ENCODE results near the gene TPP1. TPM values are rescaled to one million over a fixed set of nuclear protein-coding genes. Genes with fewer than 3 reads are reported as not detected.

The TPP1 gene
- total RNA-seq, 1 experiment from 2014 or later: 61.7 TPM

DNA sequence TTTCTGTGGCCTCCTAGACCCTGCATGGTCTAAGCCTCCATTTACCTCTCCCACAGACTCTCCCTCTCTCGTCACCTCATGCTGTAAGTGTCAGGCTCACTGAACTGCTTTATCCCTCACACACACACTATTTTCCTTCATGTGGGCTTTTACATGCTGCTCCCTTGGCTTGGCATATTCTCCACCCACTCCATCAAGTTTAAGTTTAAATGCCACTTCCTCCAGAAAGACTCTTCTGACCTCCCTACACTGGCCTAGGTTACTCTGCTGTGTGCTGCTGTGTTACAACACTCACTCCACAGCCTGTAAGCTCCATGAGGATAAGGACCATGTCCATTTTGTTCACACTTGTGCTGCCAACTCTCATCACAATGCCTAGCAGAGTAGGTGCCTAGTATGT, 33.9 kb upstream of the TPP1 start:
- no peak overlapping the region for H3K4me3 Mint-ChIP-seq (ENCODE audit: unreplicated experiment)
- H3K27ac Mint-ChIP-seq (ENCODE audit: unreplicated experiment): no peak overlapping the region
- peaks cover 8% of the 10 kb centered on the region; the same call in 1 of the 2 replicates for H3K4me1 ChIP-seq
- peaks cover 12% of the 10 kb centered on the region for H3K27me3 Mint-ChIP-seq (ENCODE audit: insufficient read depth, unreplicated experiment)
- H3K9me3 Mint-ChIP-seq (ENCODE audit: unreplicated experiment): no peaks in the 10 kb centered on the region
- H3K36me3 ChIP-seq (ENCODE audit: control insufficient read depth, insufficient read depth, low read length): no peaks in the 10 kb centered on the region
- BruUV-seq (replicated peaks): no TSS peak
- DNase-seq: no peak
- no peaks in the 10 kb centered on the region for H3K9me3 ChIP-seq
- H3K27me3 ChIP-seq (replicated peaks; ENCODE audit: control insufficient read depth, insufficient read depth, low read length): peaks cover 1% of the 10 kb centered on the region; the same call in 1 of the 2 replicates
- intact Hi-C loops (cut with micrococcal nuclease; ENCODE audit: unreplicated experiment): no loop called here
- ChIA-PET CTCF (no interaction called here), POLR2A (no interaction called here)
- TF ChIP-seq, protein P1, sequence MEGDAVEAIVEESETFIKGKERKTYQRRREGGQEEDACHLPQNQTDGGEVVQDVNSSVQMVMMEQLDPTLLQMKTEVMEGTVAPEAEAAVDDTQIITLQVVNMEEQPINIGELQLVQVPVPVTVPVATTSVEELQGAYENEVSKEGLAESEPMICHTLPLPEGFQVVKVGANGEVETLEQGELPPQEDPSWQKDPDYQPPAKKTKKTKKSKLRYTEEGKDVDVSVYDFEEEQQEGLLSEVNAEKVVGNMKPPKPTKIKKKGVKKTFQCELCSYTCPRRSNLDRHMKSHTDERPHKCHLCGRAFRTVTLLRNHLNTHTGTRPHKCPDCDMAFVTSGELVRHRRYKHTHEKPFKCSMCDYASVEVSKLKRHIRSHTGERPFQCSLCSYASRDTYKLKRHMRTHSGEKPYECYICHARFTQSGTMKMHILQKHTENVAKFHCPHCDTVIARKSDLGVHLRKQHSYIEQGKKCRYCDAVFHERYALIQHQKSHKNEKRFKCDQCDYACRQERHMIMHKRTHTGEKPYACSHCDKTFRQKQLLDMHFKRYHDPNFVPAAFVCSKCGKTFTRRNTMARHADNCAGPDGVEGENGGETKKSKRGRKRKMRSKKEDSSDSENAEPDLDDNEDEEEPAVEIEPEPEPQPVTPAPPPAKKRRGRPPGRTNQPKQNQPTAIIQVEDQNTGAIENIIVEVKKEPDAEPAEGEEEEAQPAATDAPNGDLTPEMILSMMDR (IDR thresholded peaks at IDR 0.05; ENCODE audit: insufficient read depth in 1 of 2, low read depth in 1 of 2, low read length in 1 of 2, severe bottlenecking in 1 of 2, unreplicated experiment in 1 of 2): no peak
- no peaks in the 10 kb centered on the region for H3K4me1 Mint-ChIP-seq (ENCODE audit: low read depth, unreplicated experiment)
- H3K4me3 ChIP-seq (ENCODE audit: low read depth, low read length): no peak overlapping the region
- H3K36me3 Mint-ChIP-seq (ENCODE audit: insufficient read depth, unreplicated experiment): no peaks in the 10 kb centered on the region

DNA sequence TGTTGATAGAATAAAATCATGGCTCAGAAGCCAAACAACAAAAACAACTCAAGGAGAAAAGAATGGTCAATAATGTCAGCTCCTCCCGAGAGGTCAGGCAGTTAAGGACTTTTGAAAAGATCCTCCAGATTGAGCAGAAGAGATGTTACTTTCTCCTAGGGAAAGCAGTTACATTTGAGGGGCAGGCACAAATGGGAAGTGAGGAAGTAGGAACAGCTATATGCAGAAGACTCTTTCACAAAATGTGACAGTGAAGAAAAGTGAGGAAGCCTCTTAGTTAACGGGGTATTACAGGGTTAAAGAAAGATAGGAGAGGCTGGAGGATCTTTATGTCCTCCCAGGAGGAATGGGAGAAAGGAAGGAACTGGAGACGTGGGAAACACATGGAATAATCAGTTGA, 33.0 kb upstream of the TPP1 start:
- BruUV-seq (replicated peaks): no TSS peak
- intact Hi-C loops (cut with micrococcal nuclease; ENCODE audit: unreplicated experiment): no loop called here
- H3K27me3 Mint-ChIP-seq (ENCODE audit: insufficient read depth, unreplicated experiment): peaks cover 12% of the 10 kb centered on the region
- Histone ChIP-seq H3K4me1 (peaks cover 8% of the 10 kb centered on the region; the same call in 1 of the 2 replicates), H3K9me3 (no peaks in the 10 kb centered on the region), H3K27me3 (replicated peaks; ENCODE audit: control insufficient read depth, insufficient read depth, low read length) (0 out of 2 replicates have a peak, but pooled peaks cover 1% of the 10 kb centered on the region), H3K4me3 (ENCODE audit: low read depth, low read length) (no peak overlapping the region), H3K36me3 (ENCODE audit: control insufficient read depth, insufficient read depth, low read length) (no peaks in the 10 kb centered on the region)
- no peak overlapping the region for H3K27ac Mint-ChIP-seq (ENCODE audit: unreplicated experiment)
- ChIA-PET CTCF (interaction anchor here (1.0 kb wide), 1 partner anchor 160 kb away, joined by 3 read pairs; no protein-coding TSS in a partner anchor), POLR2A (interaction anchor here (0.6 kb wide), 1 partner anchor 193 kb away, joined by 5 read pairs; no protein-coding TSS in a partner anchor)
- DNase-seq: no peak
- TF ChIP-seq, protein P1 (IDR thresholded peaks at IDR 0.05; ENCODE audit: insufficient read depth in 1 of 2, low read depth in 1 of 2, low read length in 1 of 2, severe bottlenecking in 1 of 2, unreplicated experiment in 1 of 2): no peak
- H3K4me1 Mint-ChIP-seq (ENCODE audit: low read depth, unreplicated experiment): no peaks in the 10 kb centered on the region
- H3K36me3 Mint-ChIP-seq (ENCODE audit: insufficient read depth, unreplicated experiment): no peaks in the 10 kb centered on the region
- H3K4me3 Mint-ChIP-seq (ENCODE audit: unreplicated experiment): no peak overlapping the region
- no peaks in the 10 kb centered on the region for H3K9me3 Mint-ChIP-seq (ENCODE audit: unreplicated experiment)

DNA sequence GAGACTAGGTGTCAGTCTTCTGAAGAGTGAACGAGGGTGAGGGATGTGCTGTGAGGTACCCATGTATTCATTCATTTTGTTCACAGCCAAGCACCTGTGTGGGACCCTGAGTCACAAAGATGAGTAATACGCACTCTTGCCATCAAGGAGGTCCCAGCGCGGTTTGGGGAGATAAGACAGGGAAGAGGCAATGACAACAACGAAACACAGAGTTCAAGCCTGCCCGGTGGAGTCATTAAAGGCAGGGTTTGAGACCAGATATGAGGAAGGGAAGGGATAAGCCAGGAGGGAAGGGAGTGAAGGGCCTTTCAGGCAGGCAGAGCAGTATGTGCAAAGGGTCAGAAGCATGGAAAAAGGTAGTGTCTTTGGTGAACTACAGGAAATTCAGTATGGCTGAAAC, 31.8 kb upstream of the TPP1 start:
- no peaks in the 10 kb centered on the region for H3K36me3 Mint-ChIP-seq (ENCODE audit: insufficient read depth, unreplicated experiment)
- no peaks in the 10 kb centered on the region for H3K4me1 Mint-ChIP-seq (ENCODE audit: low read depth, unreplicated experiment)
- no TSS peak for BruUV-seq (replicated peaks)
- no peaks in the 10 kb centered on the region for H3K9me3 Mint-ChIP-seq (ENCODE audit: unreplicated experiment)
- CTCF ChIA-PET: no interaction called here
- Histone ChIP-seq H3K9me3 (no peaks in the 10 kb centered on the region), H3K4me3 (ENCODE audit: low read depth, low read length) (no peak overlapping the region), H3K4me1 (peaks cover 8% of the 10 kb centered on the region; the same call in 1 of the 2 replicates), H3K27me3 (replicated peaks; ENCODE audit: control insufficient read depth, insufficient read depth, low read length) (0 out of 2 replicates have a peak, but pooled peaks cover 1% of the 10 kb centered on the region), H3K36me3 (ENCODE audit: control insufficient read depth, insufficient read depth, low read length) (no peaks in the 10 kb centered on the region)
- H3K27me3 Mint-ChIP-seq (ENCODE audit: insufficient read depth, unreplicated experiment): peaks cover 2% of the 10 kb centered on the region
- H3K4me3 Mint-ChIP-seq (ENCODE audit: unreplicated experiment): no peak overlapping the region
- no peak for DNase-seq
- no peak overlapping the region for H3K27ac Mint-ChIP-seq (ENCODE audit: unreplicated experiment)
- TF ChIP-seq, protein P1 (IDR thresholded peaks at IDR 0.05; ENCODE audit: insufficient read depth in 1 of 2, low read depth in 1 of 2, low read length in 1 of 2, severe bottlenecking in 1 of 2, unreplicated experiment in 1 of 2): no peak
- POLR2A ChIA-PET: no interaction called here
- intact Hi-C loops (cut with micrococcal nuclease; ENCODE audit: unreplicated experiment): no loop called here
